Lower leg skin (tissue), 4 donors: Measurements from ENCODE around the gene EHBP1. TPM values are rescaled to one million over a fixed set of nuclear protein-coding genes. Genes with fewer than 3 reads are reported as not detected.

Experiments
- DNase-seq, 2 donors: peaks; one replicate each; pipeline ENCODE4 v3.0.0-alpha.2; 2019; ENCODE audit warnings: low spot score in 2 of 2
- H3K4me3 ChIP-seq: fragments of 200-600 bp; sonication (generic); 2 replicates; pipeline ENCODE4 v1.5.1; 2017; ENCODE audit warnings: mild to moderate bottlenecking, low read depth; ENCODE audit not compliant: poor library complexity, severe bottlenecking
- CTCF ChIP-seq, 3 donors: fragments of 450-650 bp; IDR thresholded peaks; one replicate each; pipeline ENCODE4 v1.5.1; 2016; ENCODE audit warnings: antibody characterized with exemption in 3 of 3, mild to moderate bottlenecking in 3 of 3, moderate library complexity in 2 of 3
- POLR2A ChIP-seq, 2 donors: fragments of 450-650 bp; IDR thresholded peaks; one replicate each; pipeline ENCODE4 v1.6.1; 2016 to 2017; ENCODE audit warnings: antibody characterized with exemption in 2 of 2, mild to moderate bottlenecking in 1 of 2, moderate library complexity in 1 of 2
- WGBS, 2 donors: methylation state at CpG; one replicate each; pipeline ENCODE4 v1.1.5; 2018; 5-methylcytosine and 5-hydroxymethylcytosine counted together
- intact Hi-C: fragments of 100-400 bp; cut with DNase I; formaldehyde crosslinking; loops from one replicate; pipeline ENCODE4 v1.15.0; 2023; ENCODE audit warnings: low total_unique reads
- total RNA-seq, 4 donors: library from RNA; depleted of rRNA; stranded (reverse); fragments of >200 nt; gene quantifications; one replicate each; pipeline ENCODE4 v1.1.0, GENCODE V29; 2016

The EHBP1 gene
- total RNA-seq, 4 donors from 2014 or later = 33.8 to 67.8 (median 51.2) TPM

- 42 to 62% methylated on average over 2 of the region's 2 CpGs for WGBS, 2 donors
- no peak for DNase-seq
- intact Hi-C loops = no loop called here
Observed at GRCh38 chr2:62760555-62760954, 55.0 kb downstream of the EHBP1 start.

GRCh38 chr2:62765619-62766376, 60.3 kb downstream of the EHBP1 start:
- H3K4me3 ChIP-seq = no peak overlapping the region
- intact Hi-C loops = no loop called here
- no peak for TF ChIP-seq POLR2A (IDR thresholded peaks at IDR 0.05)
- no peak for TF ChIP-seq CTCF (IDR thresholded peaks at IDR 0.05)
- WGBS, 2 donors = 98 to 99% methylated on average over 3 of the region's 3 CpGs
- no peak for DNase-seq

More at GRCh38 chr2:62760555-62760954, 55.0 kb downstream of the EHBP1 start:
- no peak overlapping the region for H3K4me3 ChIP-seq
- TF ChIP-seq POLR2A (IDR thresholded peaks at IDR 0.05) = no peak
- TF ChIP-seq CTCF (IDR thresholded peaks at IDR 0.05) = no peak

GRCh38 chr2:62768615-62769014, 63.1 kb downstream of the EHBP1 start:
- TF ChIP-seq CTCF (IDR thresholded peaks at IDR 0.05) (no peak), POLR2A (IDR thresholded peaks at IDR 0.05) (no peak)
- H3K4me3 ChIP-seq = no peak overlapping the region
- DNase-seq = no peak
- intact Hi-C loops = no loop called here
- 58 to 60% methylated on average over 3 of the region's 3 CpGs for WGBS, 2 donors

- TF ChIP-seq CTCF (IDR thresholded peaks at IDR 0.05) = no peak
- TF ChIP-seq POLR2A (IDR thresholded peaks at IDR 0.05) = no peak
- intact Hi-C loops = loop anchor here (5.0 kb wide), 1 partner anchor 313 kb away; no protein-coding TSS in a partner anchor
- 69 to 71% methylated on average over 4 of the region's 4 CpGs for WGBS, 2 donors
Observed at GRCh38 chr2:62770629-62771028, 65.1 kb downstream of the EHBP1 start.

GRCh38 chr2:62774555-62775366, 69.2 kb downstream of the EHBP1 start:
- WGBS, 2 donors = 67 to 70% methylated on average over 5 of the region's 5 CpGs
- no peak overlapping the region for H3K4me3 ChIP-seq
- no peak for DNase-seq
- intact Hi-C loops = loop anchor here (5.0 kb wide), 1 partner anchor 317 kb away; no protein-coding TSS in a partner anchor
- TF ChIP-seq CTCF (IDR thresholded peaks at IDR 0.05) (peak in 1 of 3 donors; percentile 59), POLR2A (IDR thresholded peaks at IDR 0.05) (no peak)

More at GRCh38 chr2:62770629-62771028, 65.1 kb downstream of the EHBP1 start:
- H3K4me3 ChIP-seq = no peak overlapping the region
- no peak for DNase-seq
